Measurements from ENCODE around the gene CLGN. TPM values are rescaled to one million over a fixed set of nuclear protein-coding genes. Genes with fewer than 3 reads are reported as not detected.
A peak's percentile ranks its signal among the peaks of the same experiment; 100 is the strongest.

CLGN gene
- total RNA-seq, 1 donor from 2014 or later, result 10.8 TPM

DNA sequence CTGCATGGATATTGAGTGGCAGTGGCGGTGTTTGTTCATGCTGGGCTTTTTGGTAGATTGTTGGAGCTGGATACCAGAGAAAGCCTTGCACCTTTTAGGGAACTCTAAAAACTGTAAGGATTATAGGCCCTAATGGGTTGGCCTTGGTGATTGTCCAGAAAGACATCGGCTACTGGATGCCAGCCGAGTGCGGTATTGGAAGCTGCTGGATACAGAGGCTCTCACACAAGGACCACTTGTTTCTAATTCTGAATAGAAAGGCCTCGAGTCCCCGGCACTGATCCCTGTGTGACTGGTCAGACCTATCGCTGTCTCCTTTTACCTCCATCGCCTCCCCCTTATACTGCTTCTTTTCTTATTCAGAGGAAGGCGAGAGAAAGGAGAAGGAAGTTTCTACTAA lies 81.3 kb downstream of the CLGN start:
- H3K36me3 Mint-ChIP-seq (ENCODE audit: insufficient read depth), result peaks cover 6% of the 10 kb centered on the region
- peak overlapping the region; percentile 15 for H3K4me3 Mint-ChIP-seq (ENCODE audit: low read depth)
- no peak overlapping the region for H3K27ac Mint-ChIP-seq
- DNase-seq (ENCODE audit: low spot score, unreplicated experiment), result no peak
- peaks cover 62% of the 10 kb centered on the region for H3K4me1 Mint-ChIP-seq (ENCODE audit: low read depth)
- TF ChIP-seq, protein P1, sequence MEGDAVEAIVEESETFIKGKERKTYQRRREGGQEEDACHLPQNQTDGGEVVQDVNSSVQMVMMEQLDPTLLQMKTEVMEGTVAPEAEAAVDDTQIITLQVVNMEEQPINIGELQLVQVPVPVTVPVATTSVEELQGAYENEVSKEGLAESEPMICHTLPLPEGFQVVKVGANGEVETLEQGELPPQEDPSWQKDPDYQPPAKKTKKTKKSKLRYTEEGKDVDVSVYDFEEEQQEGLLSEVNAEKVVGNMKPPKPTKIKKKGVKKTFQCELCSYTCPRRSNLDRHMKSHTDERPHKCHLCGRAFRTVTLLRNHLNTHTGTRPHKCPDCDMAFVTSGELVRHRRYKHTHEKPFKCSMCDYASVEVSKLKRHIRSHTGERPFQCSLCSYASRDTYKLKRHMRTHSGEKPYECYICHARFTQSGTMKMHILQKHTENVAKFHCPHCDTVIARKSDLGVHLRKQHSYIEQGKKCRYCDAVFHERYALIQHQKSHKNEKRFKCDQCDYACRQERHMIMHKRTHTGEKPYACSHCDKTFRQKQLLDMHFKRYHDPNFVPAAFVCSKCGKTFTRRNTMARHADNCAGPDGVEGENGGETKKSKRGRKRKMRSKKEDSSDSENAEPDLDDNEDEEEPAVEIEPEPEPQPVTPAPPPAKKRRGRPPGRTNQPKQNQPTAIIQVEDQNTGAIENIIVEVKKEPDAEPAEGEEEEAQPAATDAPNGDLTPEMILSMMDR (IDR thresholded peaks at IDR 0.05; ENCODE audit: unreplicated experiment), result no peak
- no peaks in the 10 kb centered on the region for H3K9me3 Mint-ChIP-seq (ENCODE audit: low read depth)
- H3K27me3 Mint-ChIP-seq, result no peaks in the 10 kb centered on the region

DNA sequence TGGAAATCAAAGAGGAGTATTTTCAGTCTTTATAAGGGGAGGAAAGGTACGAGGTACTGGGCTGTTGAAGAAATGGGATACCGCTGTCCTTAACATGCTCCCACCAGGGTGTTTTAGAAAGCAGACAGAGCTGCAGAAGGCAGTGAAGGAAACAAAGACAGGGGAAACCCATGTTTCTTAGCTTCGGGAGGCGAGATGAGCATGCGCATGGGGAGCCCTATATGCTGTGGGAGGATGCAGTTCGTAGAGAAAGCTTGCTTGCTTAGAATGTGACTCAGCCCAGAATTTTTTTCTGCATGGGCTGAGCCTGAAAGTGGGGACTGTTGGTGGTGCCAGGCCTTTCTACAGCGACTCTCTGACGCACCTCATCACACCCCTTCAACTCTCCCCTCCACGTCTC lies 82.8 kb downstream of the CLGN start:
- peaks cover 54% of the 10 kb centered on the region for H3K4me1 Mint-ChIP-seq (ENCODE audit: low read depth)
- H3K27me3 Mint-ChIP-seq, result no peaks in the 10 kb centered on the region
- no peak for DNase-seq (ENCODE audit: low spot score, unreplicated experiment)
- TF ChIP-seq, protein P1 (IDR thresholded peaks at IDR 0.05; ENCODE audit: unreplicated experiment), result no peak
- no peaks in the 10 kb centered on the region for H3K9me3 Mint-ChIP-seq (ENCODE audit: low read depth)
- H3K27ac Mint-ChIP-seq, result peak overlapping the region; percentile 46
- H3K36me3 Mint-ChIP-seq (ENCODE audit: insufficient read depth), result peaks cover 5% of the 10 kb centered on the region
- H3K4me3 Mint-ChIP-seq (ENCODE audit: low read depth), result peak overlapping the region; percentile 70

DNA sequence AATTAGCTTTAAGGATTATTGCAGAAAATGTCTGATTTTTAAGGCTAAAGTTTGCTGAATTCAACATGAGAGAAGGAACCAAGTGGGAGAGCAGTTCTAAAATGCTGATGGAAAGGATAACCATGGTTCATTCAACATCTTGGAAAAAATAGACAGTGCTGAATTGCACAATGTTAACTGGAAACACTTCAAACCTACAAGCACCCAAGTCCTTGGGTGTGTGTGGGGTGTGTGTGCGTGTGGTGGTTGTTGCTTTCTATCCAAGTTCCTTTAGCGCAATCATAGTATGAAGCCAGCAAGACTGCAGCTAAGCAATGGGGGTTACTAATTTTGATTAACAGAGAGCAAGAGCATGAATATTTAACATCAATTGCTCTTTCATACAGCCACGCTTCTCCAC lies 83.3 kb downstream of the CLGN start:
- H3K27ac Mint-ChIP-seq, result peak overlapping the region; percentile 14
- H3K4me3 Mint-ChIP-seq (ENCODE audit: low read depth), result peak overlapping the region; percentile 70
- H3K36me3 Mint-ChIP-seq (ENCODE audit: insufficient read depth), result peaks cover 5% of the 10 kb centered on the region
- no peaks in the 10 kb centered on the region for H3K27me3 Mint-ChIP-seq
- TF ChIP-seq, protein P1 (IDR thresholded peaks at IDR 0.05; ENCODE audit: unreplicated experiment), result no peak
- no peak for DNase-seq (ENCODE audit: low spot score, unreplicated experiment)
- H3K4me1 Mint-ChIP-seq (ENCODE audit: low read depth), result peaks cover 49% of the 10 kb centered on the region
- H3K9me3 Mint-ChIP-seq (ENCODE audit: low read depth), result no peaks in the 10 kb centered on the region

DNA sequence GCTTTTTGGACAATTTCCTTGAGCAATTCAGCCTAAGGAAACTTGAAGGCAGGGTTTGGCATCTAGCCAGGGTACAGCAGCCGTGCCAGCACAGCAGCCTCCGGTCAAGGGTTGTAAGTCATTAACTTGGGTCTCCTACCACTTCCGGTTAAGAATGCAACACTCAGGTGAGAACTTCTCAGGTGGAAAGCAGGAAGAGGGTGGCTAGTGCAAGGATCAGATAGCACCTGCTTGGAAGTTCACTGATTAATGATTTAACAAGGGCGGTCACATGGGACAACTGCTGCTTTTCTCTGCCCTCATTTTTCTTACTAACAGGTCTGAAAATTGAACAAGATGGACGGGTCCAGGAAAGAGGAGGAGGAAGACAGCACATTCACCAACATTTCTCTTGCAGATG lies 84.1 kb downstream of the CLGN start:
- Mint-ChIP-seq H3K4me3 (ENCODE audit: low read depth) (peak overlapping the region; percentile 70), H3K27me3 (no peaks in the 10 kb centered on the region), H3K36me3 (ENCODE audit: insufficient read depth) (peaks cover 5% of the 10 kb centered on the region), H3K27ac (peak overlapping the region; percentile 76), H3K9me3 (ENCODE audit: low read depth) (no peaks in the 10 kb centered on the region), H3K4me1 (ENCODE audit: low read depth) (peaks cover 44% of the 10 kb centered on the region)
- TF ChIP-seq, protein P1 (IDR thresholded peaks at IDR 0.05; ENCODE audit: unreplicated experiment), result no peak
- peak; percentile 18 for DNase-seq (ENCODE audit: low spot score, unreplicated experiment)

DNA sequence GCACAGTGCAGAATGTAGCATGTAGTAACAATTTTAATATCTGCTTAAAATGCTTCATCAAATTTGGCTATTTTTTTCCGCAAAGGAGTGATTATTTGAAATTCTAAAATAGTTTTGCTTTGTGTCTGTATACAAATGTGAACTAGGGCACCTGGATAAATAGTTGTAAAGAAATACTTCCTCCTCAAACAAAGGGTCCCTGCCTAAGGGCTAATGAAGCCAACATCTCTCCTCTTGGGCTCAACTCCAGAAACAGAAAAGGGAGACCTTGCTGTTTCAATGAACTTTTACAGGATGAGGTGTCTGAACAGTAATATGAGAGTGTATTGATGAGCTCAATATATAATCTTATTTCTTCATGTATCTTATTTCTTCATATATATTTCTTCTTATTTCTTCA lies 84.8 kb downstream of the CLGN start:
- TF ChIP-seq, protein P1 (IDR thresholded peaks at IDR 0.05; ENCODE audit: unreplicated experiment), result no peak
- no peaks in the 10 kb centered on the region for H3K27me3 Mint-ChIP-seq
- no peak for DNase-seq (ENCODE audit: low spot score, unreplicated experiment)
- peaks cover 42% of the 10 kb centered on the region for H3K4me1 Mint-ChIP-seq (ENCODE audit: low read depth)
- peaks cover 3% of the 10 kb centered on the region for H3K36me3 Mint-ChIP-seq (ENCODE audit: insufficient read depth)
- H3K4me3 Mint-ChIP-seq (ENCODE audit: low read depth), result no peak overlapping the region
- H3K9me3 Mint-ChIP-seq (ENCODE audit: low read depth), result no peaks in the 10 kb centered on the region
- H3K27ac Mint-ChIP-seq, result no peak overlapping the region

Other genes with a start within 250 kb of the CLGN start
- 95.6 and 97.2 TPM in 2 replicates for gene SCOC, start 54.0 kb downstream of the CLGN start, total RNA-seq
- not detected in 2 replicates for gene MGAT4D, start 70.6 kb upstream of the CLGN start, total RNA-seq
- 66.7 and 69.3 TPM in 2 replicates for gene ELMOD2, start 96.5 kb upstream of the CLGN start, total RNA-seq
- gene UCP1, start 141.3 kb upstream of the CLGN start, total RNA-seq, result not detected in 2 replicates